ENCODE measurements around the gene ABCC3.
A peak's percentile ranks its signal among the peaks of the same experiment; 100 is the strongest.
"Not testable (repeated sequence)": the region's sequence is repeated elsewhere in the genome, so short reads cannot be mapped to it uniquely, and the experiment has no call there.

ABCC3 gene

DNA sequence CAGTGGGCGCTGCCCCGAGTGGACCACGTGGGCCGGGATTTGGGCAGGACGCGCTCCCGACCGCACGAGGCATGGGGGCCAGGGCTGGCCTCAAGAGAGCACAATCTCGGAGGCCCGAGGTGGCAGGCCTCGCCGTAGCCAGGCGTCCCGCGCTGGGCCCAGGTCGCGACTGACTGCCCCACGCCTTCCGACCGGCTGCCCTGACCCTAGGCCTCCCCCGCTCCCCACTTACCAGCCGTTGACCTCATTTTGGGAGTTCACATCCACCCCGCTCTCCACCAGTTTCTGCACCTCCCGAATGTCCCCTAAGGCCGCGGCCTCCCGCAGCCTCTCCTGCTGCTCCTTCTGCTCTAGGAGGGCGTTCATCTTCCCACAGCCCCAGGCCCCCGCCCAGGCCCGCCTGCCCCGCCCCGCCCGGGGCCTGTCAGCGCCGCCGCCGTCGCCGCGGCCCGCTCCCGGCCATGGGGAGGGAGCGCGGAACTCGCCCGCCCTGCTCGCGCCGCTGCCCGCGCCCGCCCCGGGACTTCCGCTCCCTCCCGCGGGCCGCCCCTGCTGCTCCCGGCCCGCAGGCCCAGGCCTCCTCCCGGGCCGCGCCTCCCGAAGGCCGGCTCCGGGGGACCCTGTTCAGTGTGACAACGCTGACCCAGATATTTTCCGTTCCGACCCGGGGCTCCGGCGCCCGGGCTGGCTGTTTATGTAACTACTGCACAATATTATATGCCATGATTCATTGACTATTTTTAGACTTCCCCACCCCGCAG lies 72.8 kb downstream of the ABCC3 start, which contains the start of gene ANKRD40:
TSS of gene ANKRD40 (minus strand) at position 626 of the 761 bp plus-strand sequence. CDS start at position 366, 260 bp downstream.
- DNase-seq (ENCODE audit: low read depth in 2 of 2): peak; percentile 85 to 86

DNA sequence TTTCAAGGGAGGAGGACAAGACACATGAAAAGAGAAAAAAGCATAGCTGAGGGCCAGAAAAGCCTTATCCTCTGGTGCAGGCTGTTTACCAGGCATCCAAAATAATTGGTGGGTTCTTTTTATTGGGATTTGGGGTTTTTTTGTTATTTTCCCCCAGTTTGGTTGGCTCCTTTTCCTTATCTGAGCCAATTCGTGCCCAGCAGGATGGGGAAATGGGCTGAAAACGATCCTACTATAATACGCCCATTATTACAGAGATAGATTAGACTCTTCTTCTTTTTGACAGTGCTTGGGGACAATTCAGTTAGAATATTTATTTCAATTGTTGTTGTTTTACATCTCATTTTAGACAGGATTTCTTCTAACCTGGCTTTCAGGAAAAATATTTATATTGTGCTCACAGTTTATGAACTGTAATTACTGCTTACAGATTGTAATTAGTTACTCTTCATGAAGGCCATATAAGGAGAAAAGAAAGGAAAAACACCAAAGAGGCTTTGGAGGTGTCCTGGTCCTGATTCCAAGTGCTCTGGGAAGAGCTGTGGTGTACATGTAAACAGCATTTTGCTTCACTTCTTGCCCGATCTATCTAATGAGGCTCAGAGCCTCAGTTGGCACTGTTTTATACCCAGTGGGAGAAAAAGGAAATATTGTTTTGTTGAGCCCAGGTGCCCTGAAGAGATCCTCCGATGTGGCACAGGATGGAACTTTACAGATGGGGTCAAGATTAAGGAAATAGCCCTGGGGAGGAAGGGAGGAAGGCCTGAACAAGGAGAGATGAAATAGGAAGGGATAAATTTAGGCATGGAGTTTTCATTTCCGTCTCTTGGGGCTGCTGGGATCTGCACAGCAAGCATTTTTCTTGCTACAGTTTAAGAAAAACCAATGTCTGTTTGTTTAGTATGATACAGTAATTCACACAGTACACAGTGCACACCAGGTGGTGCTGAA lies 73.6 kb downstream of the ABCC3 start:
- no peak for DNase-seq (ENCODE audit: low read depth in 2 of 2)

DNA sequence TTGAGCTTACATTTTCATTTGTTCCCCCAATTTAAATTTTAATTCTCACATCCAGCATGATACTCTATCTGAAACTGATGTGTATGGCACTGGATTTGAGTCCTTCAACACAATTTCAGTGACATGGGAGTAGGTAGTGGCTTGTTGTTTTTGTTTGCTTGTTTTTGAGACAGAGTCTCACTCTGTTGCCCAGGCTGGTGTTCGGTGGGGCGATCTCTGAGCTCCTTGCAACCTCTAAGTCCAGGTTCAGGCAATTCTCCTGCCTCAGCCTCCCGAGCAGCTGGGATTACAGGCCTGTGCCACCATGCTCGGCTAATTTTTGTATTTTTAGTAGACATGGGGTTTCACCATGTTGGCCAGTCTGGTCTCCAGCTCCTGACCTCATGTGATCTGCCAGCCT lies 74.4 kb downstream of the ABCC3 start:
- not testable (repeated sequence) for DNase-seq (ENCODE audit: low read depth in 2 of 2)

DNA sequence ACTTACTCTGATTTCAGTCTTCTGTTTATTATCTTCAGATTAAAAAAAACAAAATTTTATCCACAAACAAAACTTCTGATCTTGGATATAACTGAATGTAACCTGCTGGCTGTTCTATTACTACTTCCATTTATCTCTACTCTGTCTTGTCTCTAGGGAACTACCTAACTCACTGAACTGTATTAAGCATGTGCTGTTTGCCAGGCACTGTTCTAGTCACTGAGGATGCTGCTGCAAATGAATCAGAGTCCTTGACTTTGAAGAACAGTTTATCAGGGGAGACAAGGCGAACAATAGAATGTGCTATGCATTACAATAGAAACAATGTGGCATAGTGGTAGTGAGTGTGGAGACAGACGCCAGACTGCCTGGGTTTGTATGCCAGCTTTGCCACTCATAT lies 75.3 kb downstream of the ABCC3 start:
- DNase-seq (ENCODE audit: low read depth in 2 of 2): no peak

DNA sequence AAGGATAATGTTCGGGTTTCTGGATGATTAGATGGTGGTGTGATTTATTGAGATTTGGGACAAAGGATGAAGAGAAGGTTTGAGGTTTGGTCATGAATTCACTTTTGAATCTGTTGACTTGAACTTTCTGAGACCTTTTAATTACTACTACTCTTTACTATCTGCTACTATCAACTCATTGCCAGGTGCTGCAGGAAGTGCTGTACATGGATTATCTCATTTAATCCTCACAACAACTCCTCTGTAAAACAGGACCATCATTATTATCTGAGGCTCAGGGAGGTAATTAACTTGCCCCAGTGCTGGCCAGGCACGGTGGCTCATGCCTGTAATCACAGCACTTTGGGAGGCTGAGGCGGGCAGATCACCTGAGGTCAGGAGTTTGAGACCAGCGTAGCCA lies 76.0 kb downstream of the ABCC3 start:
- no peak for DNase-seq (ENCODE audit: low read depth in 2 of 2)

DNA sequence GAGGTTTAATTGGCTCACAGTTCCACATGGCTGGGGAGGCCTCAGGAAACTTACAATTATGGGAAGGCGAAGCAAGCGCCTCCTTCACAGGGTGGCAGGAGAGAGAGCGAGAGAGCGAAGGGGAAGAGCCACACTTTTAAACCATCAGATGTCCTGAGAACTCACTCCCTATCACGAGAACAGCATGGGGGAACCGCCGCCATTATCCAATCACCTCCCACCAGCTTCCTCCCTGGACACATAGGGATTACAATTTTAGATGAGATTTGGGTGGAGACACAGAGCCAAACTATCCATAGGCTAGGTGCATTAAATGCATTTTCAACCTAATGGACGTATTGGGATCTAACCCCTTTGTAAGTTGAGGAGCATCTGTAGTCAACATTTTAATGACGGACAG lies 78.0 kb downstream of the ABCC3 start:
- DNase-seq (ENCODE audit: low read depth in 2 of 2): no peak

DNA sequence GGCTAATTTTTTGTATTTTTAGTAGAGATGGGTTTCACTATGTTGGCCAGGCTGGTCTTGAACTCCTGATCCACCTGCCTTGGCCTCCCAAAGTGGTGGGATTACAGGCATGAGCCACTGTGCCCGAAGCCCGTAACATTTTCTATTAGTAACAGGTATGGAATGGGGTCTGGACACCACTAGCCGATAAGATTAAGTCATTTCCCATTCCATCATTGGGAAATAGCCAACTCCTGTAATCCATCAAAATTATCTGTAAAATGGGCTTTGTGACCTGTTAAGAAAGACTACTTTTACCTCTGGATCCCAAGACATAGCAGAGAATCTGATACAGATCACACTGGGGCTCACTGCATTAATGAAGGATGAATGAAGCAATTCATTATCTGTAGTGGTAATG lies 80.8 kb downstream of the ABCC3 start:
- no peak for DNase-seq (ENCODE audit: low read depth in 2 of 2)

DNA sequence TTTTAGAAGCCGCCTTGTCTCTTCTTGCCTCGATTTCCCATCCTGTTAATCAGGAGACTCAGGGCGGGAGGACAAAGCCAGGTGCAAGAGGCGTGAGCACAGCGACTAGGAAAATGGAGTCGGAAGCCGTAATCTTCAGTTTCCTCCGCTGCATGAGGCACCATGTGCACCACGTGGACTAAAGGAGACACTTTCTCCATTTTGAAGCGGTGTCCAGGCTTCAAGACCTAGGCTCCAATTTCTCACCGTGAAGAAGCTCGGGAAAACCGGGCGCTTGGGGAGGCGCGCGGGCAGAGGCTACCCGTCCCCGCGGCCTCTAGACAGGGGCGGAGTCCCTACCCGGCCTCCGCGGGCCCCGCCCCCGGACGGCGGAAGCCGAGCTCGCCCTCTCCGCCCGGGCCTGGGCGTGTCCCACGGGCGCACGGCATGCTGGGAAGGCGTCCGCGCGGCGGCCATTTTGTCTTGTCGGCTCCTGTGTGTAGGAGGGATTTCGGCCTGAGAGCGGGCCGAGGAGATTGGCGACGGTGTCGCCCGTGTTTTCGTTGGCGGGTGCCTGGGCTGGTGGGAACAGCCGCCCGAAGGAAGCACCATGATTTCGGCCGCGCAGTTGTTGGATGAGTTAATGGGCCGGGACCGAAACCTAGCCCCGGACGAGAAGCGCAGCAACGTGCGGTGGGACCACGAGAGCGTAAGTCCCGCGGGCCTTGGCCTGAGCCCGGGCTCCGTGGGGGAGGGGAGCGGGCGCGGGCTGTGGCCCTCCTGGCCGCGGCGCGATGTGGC lies 84.7 kb downstream of the ABCC3 start, which contains the start of gene LUC7L3:
TSS of gene LUC7L3 (plus strand) at position 460 of the 780 bp plus-strand sequence. CDS start at position 590, 130 bp downstream.
- peak; percentile 91 to 93 for DNase-seq (ENCODE audit: low read depth in 2 of 2)

DNA sequence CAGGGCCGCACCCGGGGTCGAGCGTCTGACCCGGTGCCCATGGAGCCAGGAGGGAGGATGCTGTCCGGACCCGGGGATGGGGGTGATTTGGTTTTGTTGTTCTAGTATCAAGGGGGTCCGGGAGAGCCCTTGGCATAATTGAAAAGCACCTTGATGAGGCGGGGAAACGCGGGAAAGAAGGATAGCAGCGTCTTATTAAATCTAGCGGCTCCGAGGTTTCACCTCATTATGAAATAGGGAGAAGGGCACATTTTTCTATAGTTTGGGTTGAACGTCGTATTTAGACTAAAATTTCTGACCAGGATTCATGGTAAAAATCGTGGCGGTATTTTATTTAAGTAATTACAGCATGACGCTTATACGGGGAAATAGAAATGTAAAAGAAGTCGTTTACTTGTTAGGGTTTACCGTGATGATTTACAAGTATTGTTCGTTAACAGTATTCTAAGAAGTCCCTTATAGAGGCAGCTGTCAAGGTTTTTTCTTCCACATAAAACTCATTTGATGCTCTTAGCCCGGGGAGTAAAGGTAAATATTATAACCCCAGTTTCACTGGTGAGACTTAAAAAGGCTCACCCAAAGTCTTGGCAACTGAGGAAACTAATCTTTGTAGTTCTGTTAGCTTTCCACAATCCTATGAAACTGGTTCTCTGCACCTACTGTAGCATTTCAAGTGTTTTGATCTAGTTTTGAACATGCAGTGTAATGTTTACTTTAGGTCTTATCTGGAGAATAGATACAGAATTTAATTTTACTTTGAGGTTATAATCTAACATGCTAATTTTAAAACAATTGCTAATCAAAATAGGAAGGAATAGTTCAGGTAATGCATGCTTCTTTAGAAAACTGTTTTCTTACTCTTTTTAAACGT lies 85.5 kb downstream of the ABCC3 start:
- DNase-seq (ENCODE audit: low read depth in 2 of 2): no peak

DNA sequence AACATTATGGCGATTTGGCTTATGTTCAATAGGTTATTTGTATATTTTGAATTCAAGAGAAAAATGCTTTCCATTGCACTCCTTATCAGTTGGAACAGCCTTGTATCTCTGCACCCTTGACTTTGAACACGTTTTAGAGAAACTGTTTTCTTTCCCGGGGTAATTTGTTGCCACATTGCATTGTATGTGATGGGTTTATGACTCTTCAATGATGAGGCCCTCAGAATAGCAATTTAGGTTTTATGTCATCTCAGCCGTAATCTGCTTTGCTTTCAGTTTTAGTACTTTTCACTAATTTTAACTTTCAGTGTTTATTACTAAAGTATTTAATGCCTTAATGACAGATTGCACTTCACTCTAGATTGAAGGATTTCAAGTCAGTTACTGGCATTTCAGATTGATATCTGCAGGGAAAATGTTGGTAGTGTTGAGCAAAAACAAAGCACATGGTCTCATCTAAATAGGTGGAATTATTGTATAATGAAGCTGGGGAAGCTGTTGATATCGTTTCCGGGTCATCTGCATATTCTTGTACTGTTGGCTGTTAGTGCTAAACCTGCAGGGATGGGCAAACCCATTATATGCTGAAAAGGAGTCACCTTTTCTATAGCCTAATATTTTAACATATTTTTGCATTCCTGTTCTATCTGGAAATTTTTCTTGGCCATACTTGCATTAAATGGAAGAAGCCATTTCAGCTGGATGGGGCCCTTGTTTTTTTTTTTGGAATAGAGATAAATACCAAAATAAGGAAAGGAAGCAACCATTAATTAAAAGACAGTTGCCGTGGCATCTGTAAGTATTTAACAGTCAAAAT lies 86.7 kb downstream of the ABCC3 start:
- DNase-seq (ENCODE audit: low read depth in 2 of 2): no peak

DNA sequence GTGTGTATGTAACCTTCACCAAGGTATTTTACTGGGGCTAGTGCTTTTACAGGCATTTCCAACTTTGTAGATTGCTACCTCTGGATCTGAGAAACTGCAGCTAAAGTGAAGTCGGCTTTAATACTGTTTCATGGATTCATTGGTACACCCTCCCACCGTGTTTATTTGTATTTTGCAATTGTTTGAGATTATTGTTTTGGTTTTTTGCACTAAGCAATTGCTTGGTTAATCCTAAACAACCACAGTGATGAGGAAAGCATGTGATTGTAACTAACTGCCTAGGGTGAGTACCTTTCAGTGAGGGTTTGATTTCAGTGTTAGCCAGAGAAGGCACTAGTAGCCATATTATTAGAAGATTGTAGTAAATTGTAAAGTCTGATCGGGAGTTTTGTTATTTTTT lies 88.1 kb downstream of the ABCC3 start:
- no peak for DNase-seq (ENCODE audit: low read depth in 2 of 2)

DNA sequence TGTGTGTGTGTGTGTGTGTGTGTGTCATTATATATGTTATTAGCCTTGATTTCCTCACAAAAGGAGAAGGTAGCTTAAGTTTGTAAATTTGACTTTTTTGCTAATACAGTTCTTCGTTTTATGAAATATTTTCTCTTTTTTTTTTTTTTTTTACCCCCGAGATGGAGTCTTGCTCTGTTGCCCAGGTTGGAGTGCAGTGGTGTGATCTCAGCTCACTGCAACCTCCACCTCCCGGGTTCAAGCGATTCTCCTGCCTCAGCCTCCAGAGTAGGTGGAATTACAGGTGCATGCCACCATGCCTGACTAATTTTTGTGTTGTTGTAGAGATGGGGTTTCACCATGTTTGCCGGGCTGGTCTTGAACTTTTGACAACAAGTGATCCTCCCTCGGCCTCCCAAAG lies 89.9 kb downstream of the ABCC3 start:
- DNase-seq (ENCODE audit: low read depth in 2 of 2): not testable (repeated sequence)

DNA sequence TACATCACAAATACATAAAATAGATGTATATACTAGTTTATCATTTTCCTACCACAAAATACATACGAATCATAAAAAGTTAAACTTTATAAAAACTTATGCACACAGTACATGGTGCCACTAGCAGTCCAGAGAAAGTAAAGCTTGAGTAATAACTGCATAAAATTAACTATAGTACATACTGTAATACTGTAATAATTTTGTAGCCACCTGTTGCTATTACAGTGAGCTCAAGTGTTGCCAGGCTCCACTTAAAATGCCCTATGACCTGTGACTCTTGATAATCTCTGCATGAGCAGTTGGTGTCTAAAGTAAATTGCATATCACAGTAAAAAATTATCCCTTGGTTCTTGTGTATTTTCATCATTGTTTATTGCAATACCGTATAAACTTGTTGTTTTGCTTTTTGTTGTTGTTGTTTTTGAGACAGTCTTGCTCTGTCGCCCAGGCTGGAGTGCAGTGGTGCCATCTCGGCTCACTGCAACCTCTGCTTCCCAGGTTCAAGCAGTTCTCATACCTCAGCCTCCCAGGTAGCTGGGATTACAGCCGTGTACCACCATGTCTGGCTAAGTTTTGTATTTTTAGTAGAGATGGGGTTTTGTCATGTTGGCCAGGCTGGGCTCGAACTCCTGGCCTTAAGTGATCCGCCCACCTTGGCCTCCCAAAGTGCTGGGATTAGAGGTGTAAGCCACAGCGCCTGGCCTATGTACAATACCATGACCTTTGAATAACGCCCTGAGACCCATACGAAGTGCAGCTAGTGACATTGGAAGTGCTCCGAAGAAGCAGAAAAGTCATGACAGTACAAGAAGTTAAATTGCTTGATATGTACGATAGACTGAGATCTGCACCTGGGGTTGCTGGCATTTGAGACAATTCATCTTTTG lies 91.3 kb downstream of the ABCC3 start:
- DNase-seq (ENCODE audit: low read depth in 2 of 2): no peak

DNA sequence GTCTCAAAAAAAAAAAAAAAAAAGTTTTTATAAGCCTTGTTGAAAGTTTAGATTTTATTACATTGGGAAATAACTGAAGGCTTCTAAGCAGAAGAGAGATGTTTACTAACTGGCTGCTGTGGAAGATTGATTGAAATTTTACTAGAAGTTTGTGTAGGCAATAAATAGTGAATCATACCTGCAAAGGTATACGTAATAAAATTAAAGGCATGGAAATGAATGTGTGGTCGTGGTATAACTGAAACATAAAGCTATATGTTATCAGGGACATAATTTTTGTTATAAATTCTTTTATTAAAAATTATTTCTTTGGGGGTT lies 93.4 kb downstream of the ABCC3 start:
- no peak for DNase-seq (ENCODE audit: low read depth in 2 of 2)

DNA sequence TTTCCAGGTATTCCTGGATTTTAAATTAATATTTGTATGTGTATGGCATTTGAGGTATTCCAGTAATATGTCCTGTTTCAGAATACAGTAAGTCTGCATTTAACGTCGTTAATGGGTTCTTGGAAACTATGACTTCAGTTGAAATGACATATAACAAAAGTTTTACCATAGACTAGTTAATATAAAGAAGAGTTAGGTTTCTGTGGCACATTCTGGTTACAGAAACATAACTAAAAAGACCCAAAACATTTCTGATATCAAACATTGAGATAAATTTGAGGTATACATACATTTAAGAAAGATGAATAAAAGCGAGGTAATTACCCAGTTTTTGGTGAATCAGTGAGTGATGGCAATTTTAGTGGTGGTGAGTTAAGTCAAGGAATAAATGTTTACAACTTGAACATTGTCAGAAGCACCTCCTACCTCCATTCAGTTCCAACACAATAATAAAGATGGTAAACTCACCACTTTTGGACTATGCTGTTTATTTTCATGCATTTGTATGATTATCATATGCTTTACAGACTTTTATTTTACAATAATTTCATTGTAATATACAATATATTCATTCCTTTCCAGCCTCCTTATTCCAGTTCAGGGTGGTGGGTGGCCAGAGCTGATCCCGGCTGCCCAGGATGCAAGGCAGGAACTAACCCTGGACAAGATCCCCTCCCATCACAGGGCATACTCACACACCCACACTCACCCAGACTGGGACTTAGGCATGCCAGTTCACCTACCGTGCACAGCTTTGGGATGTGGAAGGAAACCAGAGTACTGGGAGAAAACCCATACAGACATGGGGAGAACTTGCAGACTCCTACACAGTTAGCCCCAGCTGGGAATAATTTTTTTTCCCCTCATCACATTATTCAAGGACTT lies 94.4 kb downstream of the ABCC3 start:
- DNase-seq (ENCODE audit: low read depth in 2 of 2): no peak

DNA sequence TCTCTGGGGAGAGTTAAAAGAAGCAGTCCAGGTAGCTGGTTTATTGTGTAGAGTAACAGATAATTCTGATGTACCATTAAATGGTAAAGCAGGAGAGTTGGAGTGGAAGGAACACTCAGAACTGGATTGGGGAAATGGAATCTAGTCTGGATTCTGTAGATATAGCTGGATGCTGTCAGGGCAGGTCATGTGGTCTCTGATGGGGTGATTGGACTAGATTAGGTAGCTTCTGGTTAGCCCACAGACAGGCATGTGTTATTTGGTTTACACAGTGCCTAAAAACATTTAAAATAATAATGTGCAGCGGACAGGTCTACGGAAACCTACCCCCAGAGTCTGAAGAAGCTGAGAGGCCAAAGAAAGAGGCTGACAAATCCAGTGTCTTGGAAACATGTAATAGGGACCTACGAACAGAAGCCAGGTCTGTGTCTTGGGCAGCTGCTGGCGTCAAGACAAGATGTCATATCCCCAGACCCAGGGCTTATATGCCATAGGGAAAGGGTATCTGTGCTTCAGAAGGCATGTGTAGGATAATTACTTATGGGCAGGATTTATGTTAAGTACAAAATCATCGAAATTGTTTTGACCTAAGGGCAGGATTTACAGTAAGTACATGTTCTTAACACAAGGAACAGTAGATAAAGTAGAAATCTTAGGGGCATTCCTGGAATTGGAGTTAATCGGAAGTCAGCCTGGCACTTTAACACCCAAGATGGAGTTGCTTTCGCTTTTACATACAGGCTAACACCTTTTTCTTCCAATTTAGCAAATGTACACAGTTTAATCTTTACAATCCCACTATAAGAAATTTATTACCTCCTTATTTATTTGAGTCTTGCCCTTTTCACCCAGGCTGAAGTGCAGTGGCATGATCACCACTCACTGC lies 97.1 kb downstream of the ABCC3 start:
- no peak for DNase-seq (ENCODE audit: low read depth in 2 of 2)

DNA sequence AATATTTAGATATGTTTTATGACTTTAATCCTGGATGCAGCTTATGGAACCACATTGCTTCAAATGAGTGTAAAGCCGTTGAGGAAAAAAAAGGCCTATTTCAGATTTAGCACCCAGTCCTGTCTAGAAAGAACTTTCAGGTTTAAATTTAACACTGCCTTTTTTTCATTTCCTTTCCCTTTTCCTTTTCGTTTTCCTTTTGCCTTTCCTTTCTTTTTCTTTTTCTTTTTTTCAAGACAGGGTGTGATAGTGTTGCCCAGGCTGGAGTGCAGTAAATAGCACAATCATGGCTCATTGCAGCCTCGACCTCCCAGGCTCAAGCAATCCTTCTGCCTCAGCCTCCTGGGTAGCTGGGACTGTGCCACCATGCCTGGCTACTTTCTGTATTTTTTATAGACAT lies 100.6 kb downstream of the ABCC3 start:
- no peak for DNase-seq (ENCODE audit: low read depth in 2 of 2)

Data from stimulated activated CD8-positive, alpha-beta memory T cell treated with anti-CD3 and anti-CD28 coated beads, Interleukin-15, amount 100 ng/mL, for 48 hours (primary cell).